ENCODE measurements around the gene ERCC5. TPM values are rescaled to one million over a fixed set of nuclear protein-coding genes. Genes with fewer than 3 reads are reported as not detected.

ERCC5 gene
- total and polyA plus RNA-seq, 2 of the 8 experiments (the other 6 are each of a cell fraction or from before 2014, with no cell fraction given) = 3.8 to 24.4 TPM

DNA sequence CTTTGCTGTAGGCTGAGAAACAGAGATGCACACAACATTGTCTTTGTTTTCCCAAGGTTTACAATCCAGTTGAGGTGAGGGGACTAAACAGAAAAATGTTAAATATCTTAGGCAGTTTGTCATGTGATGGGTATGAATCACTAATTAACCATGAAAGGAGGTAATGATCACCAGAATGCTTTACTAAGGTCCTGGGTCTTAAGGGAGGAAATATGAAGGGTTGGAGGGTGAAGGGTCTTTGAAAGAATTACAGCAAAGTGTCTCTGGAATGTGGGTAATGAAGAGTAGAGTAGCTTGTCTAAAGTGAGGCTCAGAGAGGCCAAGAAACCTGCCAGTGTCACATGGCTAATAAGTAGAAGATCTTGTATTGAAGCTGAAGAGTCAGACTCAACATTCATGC lies 27.9 kb upstream of the ERCC5 start (continued):
- TF ChIP-seq, protein P1, sequence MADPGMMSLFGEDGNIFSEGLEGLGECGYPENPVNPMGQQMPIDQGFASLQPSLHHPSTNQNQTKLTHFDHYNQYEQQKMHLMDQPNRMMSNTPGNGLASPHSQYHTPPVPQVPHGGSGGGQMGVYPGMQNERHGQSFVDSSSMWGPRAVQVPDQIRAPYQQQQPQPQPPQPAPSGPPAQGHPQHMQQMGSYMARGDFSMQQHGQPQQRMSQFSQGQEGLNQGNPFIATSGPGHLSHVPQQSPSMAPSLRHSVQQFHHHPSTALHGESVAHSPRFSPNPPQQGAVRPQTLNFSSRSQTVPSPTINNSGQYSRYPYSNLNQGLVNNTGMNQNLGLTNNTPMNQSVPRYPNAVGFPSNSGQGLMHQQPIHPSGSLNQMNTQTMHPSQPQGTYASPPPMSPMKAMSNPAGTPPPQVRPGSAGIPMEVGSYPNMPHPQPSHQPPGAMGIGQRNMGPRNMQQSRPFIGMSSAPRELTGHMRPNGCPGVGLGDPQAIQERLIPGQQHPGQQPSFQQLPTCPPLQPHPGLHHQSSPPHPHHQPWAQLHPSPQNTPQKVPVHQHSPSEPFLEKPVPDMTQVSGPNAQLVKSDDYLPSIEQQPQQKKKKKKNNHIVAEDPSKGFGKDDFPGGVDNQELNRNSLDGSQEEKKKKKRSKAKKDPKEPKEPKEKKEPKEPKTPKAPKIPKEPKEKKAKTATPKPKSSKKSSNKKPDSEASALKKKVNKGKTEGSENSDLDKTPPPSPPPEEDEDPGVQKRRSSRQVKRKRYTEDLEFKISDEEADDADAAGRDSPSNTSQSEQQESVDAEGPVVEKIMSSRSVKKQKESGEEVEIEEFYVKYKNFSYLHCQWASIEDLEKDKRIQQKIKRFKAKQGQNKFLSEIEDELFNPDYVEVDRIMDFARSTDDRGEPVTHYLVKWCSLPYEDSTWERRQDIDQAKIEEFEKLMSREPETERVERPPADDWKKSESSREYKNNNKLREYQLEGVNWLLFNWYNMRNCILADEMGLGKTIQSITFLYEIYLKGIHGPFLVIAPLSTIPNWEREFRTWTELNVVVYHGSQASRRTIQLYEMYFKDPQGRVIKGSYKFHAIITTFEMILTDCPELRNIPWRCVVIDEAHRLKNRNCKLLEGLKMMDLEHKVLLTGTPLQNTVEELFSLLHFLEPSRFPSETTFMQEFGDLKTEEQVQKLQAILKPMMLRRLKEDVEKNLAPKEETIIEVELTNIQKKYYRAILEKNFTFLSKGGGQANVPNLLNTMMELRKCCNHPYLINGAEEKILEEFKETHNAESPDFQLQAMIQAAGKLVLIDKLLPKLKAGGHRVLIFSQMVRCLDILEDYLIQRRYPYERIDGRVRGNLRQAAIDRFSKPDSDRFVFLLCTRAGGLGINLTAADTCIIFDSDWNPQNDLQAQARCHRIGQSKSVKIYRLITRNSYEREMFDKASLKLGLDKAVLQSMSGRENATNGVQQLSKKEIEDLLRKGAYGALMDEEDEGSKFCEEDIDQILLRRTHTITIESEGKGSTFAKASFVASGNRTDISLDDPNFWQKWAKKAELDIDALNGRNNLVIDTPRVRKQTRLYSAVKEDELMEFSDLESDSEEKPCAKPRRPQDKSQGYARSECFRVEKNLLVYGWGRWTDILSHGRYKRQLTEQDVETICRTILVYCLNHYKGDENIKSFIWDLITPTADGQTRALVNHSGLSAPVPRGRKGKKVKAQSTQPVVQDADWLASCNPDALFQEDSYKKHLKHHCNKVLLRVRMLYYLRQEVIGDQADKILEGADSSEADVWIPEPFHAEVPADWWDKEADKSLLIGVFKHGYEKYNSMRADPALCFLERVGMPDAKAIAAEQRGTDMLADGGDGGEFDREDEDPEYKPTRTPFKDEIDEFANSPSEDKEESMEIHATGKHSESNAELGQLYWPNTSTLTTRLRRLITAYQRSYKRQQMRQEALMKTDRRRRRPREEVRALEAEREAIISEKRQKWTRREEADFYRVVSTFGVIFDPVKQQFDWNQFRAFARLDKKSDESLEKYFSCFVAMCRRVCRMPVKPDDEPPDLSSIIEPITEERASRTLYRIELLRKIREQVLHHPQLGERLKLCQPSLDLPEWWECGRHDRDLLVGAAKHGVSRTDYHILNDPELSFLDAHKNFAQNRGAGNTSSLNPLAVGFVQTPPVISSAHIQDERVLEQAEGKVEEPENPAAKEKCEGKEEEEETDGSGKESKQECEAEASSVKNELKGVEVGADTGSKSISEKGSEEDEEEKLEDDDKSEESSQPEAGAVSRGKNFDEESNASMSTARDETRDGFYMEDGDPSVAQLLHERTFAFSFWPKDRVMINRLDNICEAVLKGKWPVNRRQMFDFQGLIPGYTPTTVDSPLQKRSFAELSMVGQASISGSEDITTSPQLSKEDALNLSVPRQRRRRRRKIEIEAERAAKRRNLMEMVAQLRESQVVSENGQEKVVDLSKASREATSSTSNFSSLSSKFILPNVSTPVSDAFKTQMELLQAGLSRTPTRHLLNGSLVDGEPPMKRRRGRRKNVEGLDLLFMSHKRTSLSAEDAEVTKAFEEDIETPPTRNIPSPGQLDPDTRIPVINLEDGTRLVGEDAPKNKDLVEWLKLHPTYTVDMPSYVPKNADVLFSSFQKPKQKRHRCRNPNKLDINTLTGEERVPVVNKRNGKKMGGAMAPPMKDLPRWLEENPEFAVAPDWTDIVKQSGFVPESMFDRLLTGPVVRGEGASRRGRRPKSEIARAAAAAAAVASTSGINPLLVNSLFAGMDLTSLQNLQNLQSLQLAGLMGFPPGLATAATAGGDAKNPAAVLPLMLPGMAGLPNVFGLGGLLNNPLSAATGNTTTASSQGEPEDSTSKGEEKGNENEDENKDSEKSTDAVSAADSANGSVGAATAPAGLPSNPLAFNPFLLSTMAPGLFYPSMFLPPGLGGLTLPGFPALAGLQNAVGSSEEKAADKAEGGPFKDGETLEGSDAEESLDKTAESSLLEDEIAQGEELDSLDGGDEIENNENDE (IDR thresholded peaks at IDR 0.05; ENCODE audit: insufficient replicate concordance, low read length) = no peak
- no peak for TF ChIP-seq PHF8 (conservative IDR thresholded peaks at IDR 0.05; ENCODE audit: low read depth, low read length)
